Stimulated activated CD4-positive, alpha-beta T cell treated with anti-CD3 and anti-CD28 coated beads, Interleukin-4, amount 100 ng/mL, for 4 hours (primary cell): Measurements from ENCODE around the gene CACNA1H.
"Not testable (repeated sequence)": the region's sequence is repeated elsewhere in the genome, so short reads cannot be mapped to it uniquely, and the experiment has no call there.

Experiments used
- DNase-seq, 2 experiments: peaks; one replicate each; pipeline ENCODE4 v3.0.0-alpha.2; 2020

Gene CACNA1H

GRCh38 chr16:1215574-1216295, 62.8 kb downstream of the CACNA1H start:
- DNase-seq = no peak

GRCh38 chr16:1216296-1216619, 63.4 kb downstream of the CACNA1H start:
- DNase-seq = no peak

GRCh38 chr16:1216681-1217400, 63.9 kb downstream of the CACNA1H start:
- no peak for DNase-seq

- DNase-seq = no peak
These were observed 64.6 kb downstream of the CACNA1H start for GRCh38 chr16:1217526-1217925.

GRCh38 chr16:1218061-1218929, 65.4 kb downstream of the CACNA1H start:
- no peak for DNase-seq

- no peak for DNase-seq
These were observed 66.2 kb downstream of the CACNA1H start for GRCh38 chr16:1218930-1219611.

- no peak for DNase-seq
These were observed 67.3 kb downstream of the CACNA1H start for GRCh38 chr16:1220098-1220728.

- DNase-seq = no peak
These were observed 68.1 kb downstream of the CACNA1H start for GRCh38 chr16:1220841-1221627.

- DNase-seq = no peak
These were observed 69.0 kb downstream of the CACNA1H start for GRCh38 chr16:1221628-1222552.

GRCh38 chr16:1222553-1223354, 69.8 kb downstream of the CACNA1H start:
- DNase-seq = no peak

GRCh38 chr16:1223355-1224214, 70.7 kb downstream of the CACNA1H start:
- no peak for DNase-seq

GRCh38 chr16:1224558-1224957, 71.7 kb downstream of the CACNA1H start:
- DNase-seq = no peak

GRCh38 chr16:1225051-1225451, 72.1 kb downstream of the CACNA1H start, which contains the start of gene TPSG1:
Gene TPSG1 (minus strand): TSS chr16:1225268. CDS start chr16:1225252, 16 bp downstream.
- no peak for DNase-seq

- not testable (repeated sequence) for DNase-seq
These were observed 72.9 kb downstream of the CACNA1H start for GRCh38 chr16:1225728-1226311.

- DNase-seq = not testable (repeated sequence)
These were observed 73.8 kb downstream of the CACNA1H start for GRCh38 chr16:1226692-1227091.

- DNase-seq = not testable (repeated sequence)
These were observed 75.3 kb downstream of the CACNA1H start for GRCh38 chr16:1228227-1228626.

- not testable (repeated sequence) for DNase-seq
These were observed 76.6 kb downstream of the CACNA1H start for GRCh38 chr16:1229476-1229875.

- not testable (repeated sequence) for DNase-seq
These were observed 77.2 kb downstream of the CACNA1H start, which contains the start of gene TPSB2 for GRCh38 chr16:1230084-1230470. Gene TPSB2 (minus strand): TSS chr16:1230184. CDS start chr16:1229951, 233 bp downstream.
